HepG2 (cell line): ENCODE measurements around the gene TRPT1. TPM values are rescaled to one million over a fixed set of nuclear protein-coding genes. Genes with fewer than 3 reads are reported as not detected.

Experiments used
- CENPX ChIP-seq: sonication (generic); formaldehyde crosslinking; IDR thresholded peaks from 2 replicates; pipeline ENCODE4 v1.9.0; 2021; ENCODE audit warnings: mild to moderate bottlenecking, missing genetic modification reagents, moderate library complexity
- HIC2 ChIP-seq: sonication (generic); formaldehyde crosslinking; IDR thresholded peaks from 2 replicates; pipeline ENCODE4 v1.9.0; 2022; ENCODE audit warnings: low read depth, missing genetic modification reagents
- HMG20A ChIP-seq: IDR thresholded peaks from 2 replicates; pipeline ENCODE4 v1.6.1; 2016; ENCODE audit warnings: borderline replicate concordance
- HMGA1 ChIP-seq: sonication (generic); formaldehyde crosslinking; conservative IDR thresholded peaks from 2 replicates; pipeline ENCODE4 v1.4.0; 2020; ENCODE audit warnings: missing genetic modification reagents
- RORA ChIP-seq: sonication (generic); formaldehyde crosslinking; IDR thresholded peaks from 2 replicates; pipeline ENCODE4 v1.5.0; 2020; ENCODE audit warnings: mild to moderate bottlenecking, missing genetic modification reagents, moderate library complexity
- RXRB ChIP-seq: IDR thresholded peaks from 2 replicates; pipeline ENCODE4 v1.6.1; 2016; ENCODE audit warnings: borderline replicate concordance, missing genetic modification reagents, missing compliant biosample characterization
- SAFB2 ChIP-seq: sonication (generic); formaldehyde crosslinking; IDR thresholded peaks from 2 replicates; pipeline ENCODE4 v1.5.1; 2020; ENCODE audit warnings: missing genetic modification reagents, low read depth, mild to moderate bottlenecking, borderline replicate concordance
- STAT5B ChIP-seq: sonication (generic); formaldehyde crosslinking; IDR thresholded peaks from 2 replicates; pipeline ENCODE4 v1.4.0; 2020; ENCODE audit warnings: missing genetic modification reagents
- TCF7 ChIP-seq: sonication (generic); IDR thresholded peaks from 2 replicates; pipeline ENCODE4 v1.6.1; 2016; ENCODE audit warnings: antibody characterized with exemption, low read depth
- ZNF282 ChIP-seq: fragments of 450-650 bp; IDR thresholded peaks from 2 replicates; pipeline ENCODE4 v1.6.1; 2018; ENCODE audit not compliant: partially characterized antibody
- ZNF329 ChIP-seq: sonication (generic); formaldehyde crosslinking; IDR thresholded peaks from 2 replicates; pipeline ENCODE4 v1.9.0; 2021; ENCODE audit warnings: low read depth, mild to moderate bottlenecking, missing genetic modification reagents
- ZNF432 ChIP-seq: sonication (generic); formaldehyde crosslinking; IDR thresholded peaks from 2 replicates; pipeline ENCODE4 v1.5.0; 2020; ENCODE audit warnings: missing genetic modification reagents, mild to moderate bottlenecking, borderline replicate concordance
- ZNF646 ChIP-seq: sonication (generic); formaldehyde crosslinking; IDR thresholded peaks from 2 replicates; pipeline ENCODE4 v1.9.0; 2021; ENCODE audit warnings: mild to moderate bottlenecking, missing genetic modification reagents
- ZNF660 ChIP-seq: sonication (generic); formaldehyde crosslinking; IDR thresholded peaks from 2 replicates; pipeline ENCODE4 v1.5.1; 2020; ENCODE audit warnings: mild to moderate bottlenecking, low read depth, missing genetic modification reagents, borderline replicate concordance
- polyA plus RNA-seq, 8 experiments: library from polyadenylated mRNA; depleted of rRNA in 3 of 8; stranded (reverse) in 7 of 8; unstranded in 1 of 8; fragments of >200 nt; fragmentation: Illumina TruSeq in 4 of 8; extraction: Trizol in 4 of 8; gene quantifications; 2 replicates each; pipeline versions ENCODE4 v1.2.1 to v1.2.3, GENCODE V29; 2011 to 2016; ENCODE audit warnings: low read depth in 4 of 8, missing spikeins in 1 of 8, mixed read lengths in 1 of 8; ENCODE audit not compliant: insufficient read depth in 1 of 8
- total RNA-seq, 5 experiments: library from RNA; depleted of rRNA; stranded (reverse); fragments of >200 nt; fragmentation: Illumina TruSeq; extraction: Trizol; gene quantifications; 2 replicates each; pipeline ENCODE4 v1.2.3, GENCODE V29; 2016; ENCODE audit warnings: low read depth in 1 of 5
- TF ChIP-seq, protein P1 (sequence below): sonication (generic); formaldehyde crosslinking; IDR thresholded peaks from 2 replicates; pipeline ENCODE4 v1.8.1; 2022; ENCODE audit warnings: mild to moderate bottlenecking, missing genetic modification reagents
- TF ChIP-seq, protein P2 (sequence below): sonication (generic); formaldehyde crosslinking; IDR thresholded peaks from 2 replicates; pipeline ENCODE4 v1.5.1; 2020; ENCODE audit warnings: missing genetic modification reagents, mild to moderate bottlenecking, borderline replicate concordance

TRPT1 gene
- total and polyA plus RNA-seq, 2 of the 13 experiments (the other 11 are each of a cell fraction or from before 2014, with no cell fraction given) = 24.8 to 40.7 TPM

DNA sequence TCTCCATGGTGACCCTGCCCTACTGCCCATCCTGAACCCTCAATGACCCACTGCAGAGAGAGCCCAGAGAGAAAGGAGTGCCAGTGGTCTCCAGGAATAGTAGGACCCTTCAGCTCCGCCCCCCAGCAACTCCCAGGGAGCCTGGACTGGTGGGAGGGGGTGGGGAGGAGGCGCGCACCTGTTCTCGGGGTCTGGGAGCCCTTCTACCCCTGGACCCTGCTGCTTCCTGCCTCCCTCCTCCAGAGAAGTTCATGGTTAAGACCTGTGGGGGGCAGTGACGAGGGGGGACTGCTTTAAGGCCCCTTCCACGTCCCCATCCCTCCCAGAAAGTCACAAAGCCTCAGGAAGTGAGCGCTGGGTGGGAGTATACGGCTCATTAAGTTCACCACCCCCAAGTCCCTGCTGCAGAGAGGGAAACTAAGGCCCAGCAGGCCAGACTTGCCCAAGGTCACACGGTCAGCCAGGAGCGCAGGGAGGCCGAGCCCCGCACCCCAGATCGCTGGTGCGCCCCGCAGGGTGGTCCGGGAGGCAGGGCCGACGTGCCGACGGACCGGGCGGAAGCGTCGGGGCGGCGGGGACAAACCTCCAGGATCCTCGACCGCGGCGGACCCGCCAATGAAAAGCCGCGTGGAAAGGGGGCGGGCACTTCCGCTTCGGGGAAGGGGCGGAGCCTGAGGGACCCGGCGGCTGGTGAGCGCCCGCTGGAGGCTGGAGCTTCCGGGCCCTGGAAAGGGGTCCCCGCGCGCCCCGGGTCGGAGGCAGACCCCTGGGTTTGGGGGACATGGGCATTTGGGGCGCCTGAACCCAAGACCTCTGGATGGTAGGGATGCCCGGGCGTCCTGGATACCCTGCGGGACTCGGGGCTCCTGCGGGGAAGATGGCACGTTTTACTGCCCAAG is at the start of gene TRPT1, which contains the start of gene NUDT22 (continued):
- TF ChIP-seq SAFB2 = no peak; the same call in none of the 2 replicates
- no peak for TF ChIP-seq HMG20A (CRISPR knock-in tag)
- no peak for TF ChIP-seq ZNF282
- TF ChIP-seq ZNF329 (CRISPR knock-in tag) = no peak
- TF ChIP-seq, protein P1, sequence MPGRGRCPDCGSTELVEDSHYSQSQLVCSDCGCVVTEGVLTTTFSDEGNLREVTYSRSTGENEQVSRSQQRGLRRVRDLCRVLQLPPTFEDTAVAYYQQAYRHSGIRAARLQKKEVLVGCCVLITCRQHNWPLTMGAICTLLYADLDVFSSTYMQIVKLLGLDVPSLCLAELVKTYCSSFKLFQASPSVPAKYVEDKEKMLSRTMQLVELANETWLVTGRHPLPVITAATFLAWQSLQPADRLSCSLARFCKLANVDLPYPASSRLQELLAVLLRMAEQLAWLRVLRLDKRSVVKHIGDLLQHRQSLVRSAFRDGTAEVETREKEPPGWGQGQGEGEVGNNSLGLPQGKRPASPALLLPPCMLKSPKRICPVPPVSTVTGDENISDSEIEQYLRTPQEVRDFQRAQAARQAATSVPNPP (CRISPR knock-in tag) = no peak
- no peak for TF ChIP-seq STAT5B (CRISPR knock-in tag)
- TF ChIP-seq RORA (CRISPR knock-in tag) = no peak
- no peak; the same call in 1 of the 2 replicates for TF ChIP-seq HIC2 (CRISPR knock-in tag)
- no peak for TF ChIP-seq CENPX
- no peak for TF ChIP-seq TCF7
- 0 out of 2 replicates have a peak, but pooled peaks have one; percentile 47 for TF ChIP-seq ZNF646
- no peak for TF ChIP-seq HMGA1 (CRISPR knock-in tag)
- TF ChIP-seq RXRB (CRISPR knock-in tag) = peak; percentile 65
- TF ChIP-seq, protein P2, sequence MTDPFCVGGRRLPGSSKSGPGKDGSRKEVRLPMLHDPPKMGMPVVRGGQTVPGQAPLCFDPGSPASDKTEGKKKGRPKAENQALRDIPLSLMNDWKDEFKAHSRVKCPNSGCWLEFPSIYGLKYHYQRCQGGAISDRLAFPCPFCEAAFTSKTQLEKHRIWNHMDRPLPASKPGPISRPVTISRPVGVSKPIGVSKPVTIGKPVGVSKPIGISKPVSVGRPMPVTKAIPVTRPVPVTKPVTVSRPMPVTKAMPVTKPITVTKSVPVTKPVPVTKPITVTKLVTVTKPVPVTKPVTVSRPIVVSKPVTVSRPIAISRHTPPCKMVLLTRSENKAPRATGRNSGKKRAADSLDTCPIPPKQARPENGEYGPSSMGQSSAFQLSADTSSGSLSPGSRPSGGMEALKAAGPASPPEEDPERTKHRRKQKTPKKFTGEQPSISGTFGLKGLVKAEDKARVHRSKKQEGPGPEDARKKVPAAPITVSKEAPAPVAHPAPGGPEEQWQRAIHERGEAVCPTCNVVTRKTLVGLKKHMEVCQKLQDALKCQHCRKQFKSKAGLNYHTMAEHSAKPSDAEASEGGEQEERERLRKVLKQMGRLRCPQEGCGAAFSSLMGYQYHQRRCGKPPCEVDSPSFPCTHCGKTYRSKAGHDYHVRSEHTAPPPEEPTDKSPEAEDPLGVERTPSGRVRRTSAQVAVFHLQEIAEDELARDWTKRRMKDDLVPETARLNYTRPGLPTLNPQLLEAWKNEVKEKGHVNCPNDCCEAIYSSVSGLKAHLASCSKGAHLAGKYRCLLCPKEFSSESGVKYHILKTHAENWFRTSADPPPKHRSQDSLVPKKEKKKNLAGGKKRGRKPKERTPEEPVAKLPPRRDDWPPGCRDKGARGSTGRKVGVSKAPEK (CRISPR knock-in tag) = no peak
- TF ChIP-seq ZNF432 (CRISPR knock-in tag) = no peak
- TF ChIP-seq ZNF660 = no peak
